ENCODE data around the gene UIMC1. TPM values are rescaled to one million over a fixed set of nuclear protein-coding genes. Genes with fewer than 3 reads are reported as not detected.

The UIMC1 gene
- total and polyA plus RNA-seq, 2 experiments from 2014 or later, result 25.3 to 30.8 TPM

GRCh38 chr5:176899296-176899891 is 107.2 kb downstream of the UIMC1 start, which contains the start of gene HK3:
Gene HK3, minus strand, starts transcription at chr5:176899346. Its CDS starts 3,187 bp downstream, at chr5:176896159.
- no peaks in the 10 kb centered on the region for H3K27me3 ChIP-seq
- H3K4me3 ChIP-seq, result no peak within 1 kb of the TSS
- no peak within 1 kb of the TSS for H3K27ac ChIP-seq
- peaks cover 15% of the 10 kb centered on the region for H3K36me3 ChIP-seq
- H3K4me1 ChIP-seq (ENCODE audit: low read depth), result no peaks in the 10 kb centered on the region
- DNase-seq (ENCODE audit: low read depth in 1 of 2, low spot score in 1 of 2), result no peak
- no peaks in the 10 kb centered on the region for H3K9me3 ChIP-seq (ENCODE audit: low read depth)
- no peak for TF ChIP-seq CTCF (IDR thresholded peaks at IDR 0.05; ENCODE audit: low read depth, low read length)

GRCh38 chr5:176897263-176897662 is 109.3 kb downstream of the UIMC1 start:
- Histone ChIP-seq H3K4me1 (ENCODE audit: low read depth) (no peaks in the 10 kb centered on the region), H3K27me3 (no peaks in the 10 kb centered on the region), H3K9me3 (ENCODE audit: low read depth) (no peaks in the 10 kb centered on the region), H3K4me3 (no peak overlapping the region), H3K36me3 (no peaks in the 10 kb centered on the region), H3K27ac (no peak overlapping the region)
- no peak for TF ChIP-seq CTCF (IDR thresholded peaks at IDR 0.05; ENCODE audit: low read depth, low read length)
- DNase-seq (ENCODE audit: low read depth in 1 of 2, low spot score in 1 of 2), result no peak

GRCh38 chr5:176895831-176896230 is 110.7 kb downstream of the UIMC1 start:
- no peak overlapping the region for H3K27ac ChIP-seq
- no peaks in the 10 kb centered on the region for H3K36me3 ChIP-seq
- H3K4me3 ChIP-seq, result no peak overlapping the region
- TF ChIP-seq CTCF (IDR thresholded peaks at IDR 0.05; ENCODE audit: low read depth, low read length), result no peak
- H3K27me3 ChIP-seq, result no peaks in the 10 kb centered on the region
- no peaks in the 10 kb centered on the region for H3K9me3 ChIP-seq (ENCODE audit: low read depth)
- no peak for DNase-seq (ENCODE audit: low read depth in 1 of 2, low spot score in 1 of 2)
- H3K4me1 ChIP-seq (ENCODE audit: low read depth), result no peaks in the 10 kb centered on the region

GRCh38 chr5:176894298-176894697 is 112.3 kb downstream of the UIMC1 start:
- H3K27ac ChIP-seq, result no peak overlapping the region
- H3K27me3 ChIP-seq, result no peaks in the 10 kb centered on the region
- no peak for DNase-seq (ENCODE audit: low read depth in 1 of 2, low spot score in 1 of 2)
- H3K4me3 ChIP-seq, result no peak overlapping the region
- no peaks in the 10 kb centered on the region for H3K4me1 ChIP-seq (ENCODE audit: low read depth)
- H3K36me3 ChIP-seq, result no peaks in the 10 kb centered on the region
- no peaks in the 10 kb centered on the region for H3K9me3 ChIP-seq (ENCODE audit: low read depth)
- TF ChIP-seq CTCF (IDR thresholded peaks at IDR 0.05; ENCODE audit: low read depth, low read length), result no peak

- Histone ChIP-seq H3K27me3 (no peaks in the 10 kb centered on the region), H3K36me3 (no peaks in the 10 kb centered on the region), H3K4me3 (no peak overlapping the region), H3K9me3 (ENCODE audit: low read depth) (no peaks in the 10 kb centered on the region), H3K27ac (no peak overlapping the region), H3K4me1 (ENCODE audit: low read depth) (no peaks in the 10 kb centered on the region)
- no peak for TF ChIP-seq CTCF (IDR thresholded peaks at IDR 0.05; ENCODE audit: low read depth, low read length)
- DNase-seq (ENCODE audit: low read depth in 1 of 2, low spot score in 1 of 2), result no peak
Measured at GRCh38 chr5:176892663-176893062, 113.9 kb downstream of the UIMC1 start.

All from cardiac muscle cell (in vitro differentiated cells and primary cell).